ENCODE results near the gene MARCHF3.

DNA sequence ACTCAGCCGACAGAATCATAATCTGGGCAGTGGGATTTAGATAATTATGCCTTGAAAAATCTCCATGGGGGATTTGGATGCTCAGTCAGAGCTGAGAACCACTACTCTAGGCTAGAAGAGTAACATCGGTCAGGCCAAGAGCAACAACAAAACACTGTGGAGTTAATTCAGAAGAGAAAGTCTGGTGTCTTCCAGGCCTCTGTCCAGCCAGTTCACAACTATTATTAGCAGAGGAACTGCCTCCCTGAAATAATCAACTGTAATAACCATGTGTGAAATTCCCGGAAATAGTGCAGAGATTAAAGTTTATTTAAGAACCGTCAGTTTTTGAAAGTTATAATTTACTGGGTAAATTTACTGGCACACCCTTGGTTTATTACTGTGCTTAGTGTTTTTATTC is 8.2 kb upstream of the MARCHF3 start:
- TF ChIP-seq, protein P1, sequence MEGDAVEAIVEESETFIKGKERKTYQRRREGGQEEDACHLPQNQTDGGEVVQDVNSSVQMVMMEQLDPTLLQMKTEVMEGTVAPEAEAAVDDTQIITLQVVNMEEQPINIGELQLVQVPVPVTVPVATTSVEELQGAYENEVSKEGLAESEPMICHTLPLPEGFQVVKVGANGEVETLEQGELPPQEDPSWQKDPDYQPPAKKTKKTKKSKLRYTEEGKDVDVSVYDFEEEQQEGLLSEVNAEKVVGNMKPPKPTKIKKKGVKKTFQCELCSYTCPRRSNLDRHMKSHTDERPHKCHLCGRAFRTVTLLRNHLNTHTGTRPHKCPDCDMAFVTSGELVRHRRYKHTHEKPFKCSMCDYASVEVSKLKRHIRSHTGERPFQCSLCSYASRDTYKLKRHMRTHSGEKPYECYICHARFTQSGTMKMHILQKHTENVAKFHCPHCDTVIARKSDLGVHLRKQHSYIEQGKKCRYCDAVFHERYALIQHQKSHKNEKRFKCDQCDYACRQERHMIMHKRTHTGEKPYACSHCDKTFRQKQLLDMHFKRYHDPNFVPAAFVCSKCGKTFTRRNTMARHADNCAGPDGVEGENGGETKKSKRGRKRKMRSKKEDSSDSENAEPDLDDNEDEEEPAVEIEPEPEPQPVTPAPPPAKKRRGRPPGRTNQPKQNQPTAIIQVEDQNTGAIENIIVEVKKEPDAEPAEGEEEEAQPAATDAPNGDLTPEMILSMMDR (conservative IDR thresholded peaks at IDR 0.05; ENCODE audit: low read length), result no peak
- TF ChIP-seq EZH2phosphoT487 (IDR thresholded peaks at IDR 0.05; ENCODE audit: borderline replicate concordance, low read depth, low read length), result no peak
